HL-60/S4 (cell line): ENCODE results near the gene DUSP16.
"Not testable (repeated sequence)": the region's sequence is repeated elsewhere in the genome, so short reads cannot be mapped to it uniquely, and the experiment has no call there.

Source experiments
- in situ Hi-C: fragments of 300-500 bp; cut with MboI; formaldehyde crosslinking; loops from 2 replicates; pipeline ENCODE4 v1.14.3; 2022; ENCODE audit warnings: low sequenced_read_pairs

Gene DUSP16

GRCh38 chr12:12473223-12473622, 89.4 kb downstream of the DUSP16 start:
- in situ Hi-C loops: no loop called here

GRCh38 chr12:12471982-12472961, 90.4 kb downstream of the DUSP16 start:
- in situ Hi-C loops: not testable (repeated sequence)

- in situ Hi-C loops: no loop called here
Measured at GRCh38 chr12:12470751-12471306, 91.8 kb downstream of the DUSP16 start.

- in situ Hi-C loops: no loop called here
Measured at GRCh38 chr12:12469386-12469785, 93.3 kb downstream of the DUSP16 start.

- in situ Hi-C loops: no loop called here
Measured at GRCh38 chr12:12468575-12468974, 94.1 kb downstream of the DUSP16 start.

GRCh38 chr12:12467688-12468261, 94.9 kb downstream of the DUSP16 start:
- in situ Hi-C loops: no loop called here

GRCh38 chr12:12467264-12467663, 95.4 kb downstream of the DUSP16 start:
- in situ Hi-C loops: no loop called here

GRCh38 chr12:12466157-12466556, 96.5 kb downstream of the DUSP16 start:
- in situ Hi-C loops: no loop called here

GRCh38 chr12:12465522-12465921, 97.1 kb downstream of the DUSP16 start:
- in situ Hi-C loops: no loop called here

GRCh38 chr12:12461923-12462315, 100.7 kb downstream of the DUSP16 start:
- in situ Hi-C loops: no loop called here

- in situ Hi-C loops: no loop called here
Measured at GRCh38 chr12:12460935-12461922, 101.4 kb downstream of the DUSP16 start.

- in situ Hi-C loops: no loop called here
Measured at GRCh38 chr12:12456637-12457036, 106.0 kb downstream of the DUSP16 start.

GRCh38 chr12:12454315-12454714, 108.3 kb downstream of the DUSP16 start:
- in situ Hi-C loops: no loop called here

- in situ Hi-C loops: no loop called here
Measured at GRCh38 chr12:12453635-12454034, 109.0 kb downstream of the DUSP16 start.

GRCh38 chr12:12452326-12452902, 110.2 kb downstream of the DUSP16 start:
- in situ Hi-C loops: no loop called here

- in situ Hi-C loops: no loop called here
Measured at GRCh38 chr12:12451098-12451497, 111.6 kb downstream of the DUSP16 start.

GRCh38 chr12:12450043-12450471, 112.6 kb downstream of the DUSP16 start:
- in situ Hi-C loops: no loop called here

- in situ Hi-C loops: no loop called here
Measured at GRCh38 chr12:12449533-12450025, 113.1 kb downstream of the DUSP16 start.

GRCh38 chr12:12447837-12448236, 114.8 kb downstream of the DUSP16 start:
- in situ Hi-C loops: no loop called here

GRCh38 chr12:12447236-12447635, 115.4 kb downstream of the DUSP16 start:
- in situ Hi-C loops: no loop called here
